PC-9 (cell line): ENCODE measurements around the gene MUSK. TPM values are rescaled to one million over a fixed set of nuclear protein-coding genes. Genes with fewer than 3 reads are reported as not detected.
A peak's percentile ranks its signal among the peaks of the same experiment; 100 is the strongest.
"Not testable (repeated sequence)": the region's sequence is repeated elsewhere in the genome, so short reads cannot be mapped to it uniquely, and the experiment has no call there.

Experiments used
- BruUV-seq: library from RNA; stranded (reverse); fragments of 400-500 nt; replicated peaks from 2 replicates; lab custom pipeline; 2021; lab: Mats Ljungman, UMichigan
- CTCF ChIA-PET: fragments of 300-600 bp; sonication (Branson Sonifier 250); formaldehyde crosslinking; loops from one replicate; lab custom pipeline; 2022; ENCODE audit warnings: antibody characterized with exemption; lab: Charles Lee
- POLR2A ChIA-PET: fragments of 300-600 bp; sonication (Branson Sonifier 250); formaldehyde crosslinking; loops from one replicate; lab custom pipeline; 2022; ENCODE audit warnings: antibody characterized with exemption; ENCODE audit not compliant: unreplicated experiment; lab: Charles Lee
- DNase-seq, 2 experiments: peaks; one replicate each; pipeline versions ENCODE4 v3.0.0 to v3.0.0-alpha.2; 2015 to 2022; ENCODE audit warnings: mixed read lengths in 1 of 2
- H2AFZ ChIP-seq: fragments of 200-600 bp; sonication (generic); 2 replicates; pipeline ENCODE4 v1.8.1; 2017; ENCODE audit warnings: antibody characterized with exemption
- H3F3A ChIP-seq: fragments of 200-600 bp; sonication (generic); 2 replicates; pipeline ENCODE4 v1.8.1; 2017; ENCODE audit warnings: antibody characterized with exemption, mild to moderate bottlenecking, low read depth; ENCODE audit not compliant: insufficient read depth
- H3K27ac ChIP-seq: fragments of 200-600 bp; sonication (generic); 2 replicates; pipeline ENCODE4 v1.6.1; 2016; ENCODE audit warnings: mixed run types
- H3K27me3 ChIP-seq: fragments of 200-600 bp; sonication (generic); 2 replicates; pipeline ENCODE4 v1.6.1; 2016; ENCODE audit warnings: low read depth, mixed run types; ENCODE audit not compliant: insufficient read depth
- H3K36me3 ChIP-seq: fragments of 200-600 bp; sonication (generic); 2 replicates; pipeline ENCODE4 v1.6.1; 2016; ENCODE audit warnings: low read depth, mixed run types
- H3K4me1 ChIP-seq: fragments of 200-600 bp; sonication (generic); replicated peaks from 2 replicates; pipeline ENCODE4 v1.6.1; 2016; ENCODE audit warnings: mixed run types; ENCODE audit not compliant: insufficient read depth
- H3K4me2 ChIP-seq: fragments of 200-600 bp; sonication (generic); 2 replicates; pipeline ENCODE4 v1.6.1; 2017; ENCODE audit warnings: mixed run types
- H3K4me3 ChIP-seq: fragments of 200-600 bp; sonication (generic); 2 replicates; pipeline ENCODE4 v1.6.1; 2016; ENCODE audit warnings: mixed run types
- H3K79me2 ChIP-seq: fragments of 200-600 bp; sonication (generic); 2 replicates; pipeline ENCODE4 v1.6.1; 2017; ENCODE audit warnings: low read depth, mixed run types
- H3K9me2 ChIP-seq: fragments of 200-600 bp; sonication (generic); 2 replicates; pipeline ENCODE4 v1.8.1; 2017; ENCODE audit warnings: mild to moderate bottlenecking; ENCODE audit not compliant: insufficient read depth
- H3K9me3 ChIP-seq: fragments of 200-600 bp; sonication (generic); 2 replicates; pipeline ENCODE4 v1.8.1; 2016; ENCODE audit warnings: low read depth; ENCODE audit not compliant: insufficient read depth
- H4K20me1 ChIP-seq: fragments of 200-600 bp; sonication (generic); 2 replicates; pipeline ENCODE4 v1.8.1; 2017; ENCODE audit not compliant: insufficient read depth
- EZH2 ChIP-seq: fragments of 200-600 bp; sonication (generic); IDR thresholded peaks from 2 replicates; pipeline ENCODE4 v1.8.0; 2017; ENCODE audit warnings: antibody characterized with exemption, low read depth
- intact Hi-C: fragments of 100-400 bp; cut with micrococcal nuclease; formaldehyde crosslinking; loops from one replicate; pipeline ENCODE4 v1.10.0; 2022; ENCODE audit not compliant: unreplicated experiment
- total RNA-seq: library from RNA; stranded (reverse); gene quantifications from 2 replicates; pipeline ENCODE4 v1.2.3, GENCODE V29; 2021
- TF ChIP-seq, protein P1 (sequence below): fragments of 200-600 bp; sonication (generic); conservative IDR thresholded peaks from 2 replicates; pipeline ENCODE4 v1.6.1; 2017; ENCODE audit warnings: mixed run types, antibody characterized with exemption, mild to moderate bottlenecking, moderate library complexity

Gene MUSK
- total RNA-seq, 1 experiment from 2014 or later = not detected

DNA sequence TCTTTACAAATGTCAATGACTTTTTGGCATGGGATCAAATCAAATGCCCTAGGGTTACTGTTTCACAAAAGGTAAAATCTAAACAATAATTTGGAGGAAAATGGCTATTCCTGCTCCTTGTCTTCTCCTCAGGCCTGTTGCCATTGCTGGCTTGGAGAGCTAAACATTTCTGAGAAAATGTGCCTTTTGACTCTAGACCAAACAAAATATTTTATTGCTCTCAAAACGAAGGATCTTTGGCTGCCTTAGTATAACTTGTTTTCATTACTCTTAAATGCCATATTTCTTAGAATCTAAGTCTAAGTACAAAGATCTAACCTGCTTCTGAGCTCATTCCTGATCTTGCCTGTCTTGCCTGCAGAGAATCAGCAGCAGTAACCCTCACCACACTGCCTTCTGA lies 116.6 kb downstream of the MUSK start:
- Histone ChIP-seq H3K27ac (no peak overlapping the region), H3K4me2 (no peak overlapping the region), H3K4me1 (no peaks in the 10 kb centered on the region), H3K9me3 (no peaks in the 10 kb centered on the region; the same call in 1 of the 2 replicates), H3K4me3 (no peak overlapping the region), H4K20me1 (no peaks in the 10 kb centered on the region), H3K36me3 (no peaks in the 10 kb centered on the region), H3K79me2 (no peaks in the 10 kb centered on the region), H3K27me3 (no peaks in the 10 kb centered on the region), H2AFZ (no peak overlapping the region), H3F3A (no peaks in the 10 kb centered on the region), H3K9me2 (no peaks in the 10 kb centered on the region)
- intact Hi-C loops = no loop called here
- no TSS peak for BruUV-seq
- no peak for DNase-seq
- POLR2A ChIA-PET = no interaction called here
- TF ChIP-seq, protein P1, sequence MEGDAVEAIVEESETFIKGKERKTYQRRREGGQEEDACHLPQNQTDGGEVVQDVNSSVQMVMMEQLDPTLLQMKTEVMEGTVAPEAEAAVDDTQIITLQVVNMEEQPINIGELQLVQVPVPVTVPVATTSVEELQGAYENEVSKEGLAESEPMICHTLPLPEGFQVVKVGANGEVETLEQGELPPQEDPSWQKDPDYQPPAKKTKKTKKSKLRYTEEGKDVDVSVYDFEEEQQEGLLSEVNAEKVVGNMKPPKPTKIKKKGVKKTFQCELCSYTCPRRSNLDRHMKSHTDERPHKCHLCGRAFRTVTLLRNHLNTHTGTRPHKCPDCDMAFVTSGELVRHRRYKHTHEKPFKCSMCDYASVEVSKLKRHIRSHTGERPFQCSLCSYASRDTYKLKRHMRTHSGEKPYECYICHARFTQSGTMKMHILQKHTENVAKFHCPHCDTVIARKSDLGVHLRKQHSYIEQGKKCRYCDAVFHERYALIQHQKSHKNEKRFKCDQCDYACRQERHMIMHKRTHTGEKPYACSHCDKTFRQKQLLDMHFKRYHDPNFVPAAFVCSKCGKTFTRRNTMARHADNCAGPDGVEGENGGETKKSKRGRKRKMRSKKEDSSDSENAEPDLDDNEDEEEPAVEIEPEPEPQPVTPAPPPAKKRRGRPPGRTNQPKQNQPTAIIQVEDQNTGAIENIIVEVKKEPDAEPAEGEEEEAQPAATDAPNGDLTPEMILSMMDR = no peak
- no peak for TF ChIP-seq EZH2
- CTCF ChIA-PET = no interaction called here

DNA sequence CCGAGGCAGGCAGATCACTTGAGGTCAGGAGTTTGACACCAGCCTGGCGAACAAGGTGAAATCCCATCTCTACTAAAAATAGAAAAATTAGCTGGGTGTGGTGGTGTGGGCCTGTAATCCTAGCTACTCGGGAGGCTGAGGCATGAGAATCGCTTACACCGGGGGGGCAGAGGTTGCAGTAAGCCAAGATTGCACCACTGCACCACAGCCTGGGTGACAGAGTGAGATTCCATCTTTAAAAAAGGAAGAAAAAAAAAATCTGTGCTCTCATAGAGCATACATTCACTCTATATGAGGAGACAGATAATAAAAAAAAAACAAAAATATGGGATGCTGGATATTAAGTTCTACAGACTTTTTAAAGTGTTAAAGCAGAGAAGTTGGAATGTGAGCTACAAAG lies 119.8 kb downstream of the MUSK start:
- H4K20me1 ChIP-seq, H3K9me2 ChIP-seq, intact Hi-C loops, H3K4me2 ChIP-seq, H3F3A ChIP-seq, H3K36me3 ChIP-seq, DNase-seq, H3K4me3 ChIP-seq, POLR2A ChIA-PET, H3K4me1 ChIP-seq, BruUV-seq, H3K27ac ChIP-seq, H3K27me3 ChIP-seq, H3K79me2 ChIP-seq, H2AFZ ChIP-seq, H3K9me3 ChIP-seq: not testable (repeated sequence)
- CTCF ChIA-PET = interaction anchor here (0.6 kb wide), 1 partner anchor 605 kb away, joined by 3 read pairs; no protein-coding TSS in a partner anchor

DNA sequence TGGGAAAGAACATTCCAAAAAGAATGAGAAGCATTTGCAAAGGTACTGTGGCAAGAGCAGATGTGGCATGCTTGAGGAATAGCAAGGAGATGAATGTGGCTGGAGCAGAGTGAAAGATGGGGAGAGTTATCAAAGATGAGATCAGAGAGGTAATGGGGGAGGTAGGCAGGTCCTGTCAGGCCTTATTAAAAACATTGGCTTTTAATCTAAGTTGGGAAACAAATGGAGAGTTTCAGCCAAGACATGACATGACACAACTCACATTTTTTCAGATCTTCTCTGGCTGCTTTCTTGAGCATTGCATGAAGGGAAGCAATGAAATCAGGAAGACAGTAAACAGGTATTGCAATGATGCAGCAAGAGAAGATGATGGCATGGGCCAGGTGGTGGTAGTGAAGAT lies 120.3 kb downstream of the MUSK start:
- no peak overlapping the region for H3K4me2 ChIP-seq
- no peaks in the 10 kb centered on the region for H3K4me1 ChIP-seq
- no peak for DNase-seq
- ChIA-PET CTCF (interaction anchor here (0.6 kb wide), 1 partner anchor 605 kb away, joined by 3 read pairs; no protein-coding TSS in a partner anchor), POLR2A (no interaction called here)
- no peaks in the 10 kb centered on the region for H3K27me3 ChIP-seq
- H3K36me3 ChIP-seq = no peaks in the 10 kb centered on the region
- H3F3A ChIP-seq = no peaks in the 10 kb centered on the region
- no peak overlapping the region for H3K4me3 ChIP-seq
- H3K79me2 ChIP-seq = no peaks in the 10 kb centered on the region
- no peaks in the 10 kb centered on the region for H3K9me2 ChIP-seq
- intact Hi-C loops = no loop called here
- no peaks in the 10 kb centered on the region for H4K20me1 ChIP-seq
- peaks cover 6% of the 10 kb centered on the region for H3K9me3 ChIP-seq
- no peak overlapping the region for H3K27ac ChIP-seq
- TF ChIP-seq, protein P1 = no peak
- no peak for TF ChIP-seq EZH2
- BruUV-seq = no TSS peak
- H2AFZ ChIP-seq = no peak overlapping the region

DNA sequence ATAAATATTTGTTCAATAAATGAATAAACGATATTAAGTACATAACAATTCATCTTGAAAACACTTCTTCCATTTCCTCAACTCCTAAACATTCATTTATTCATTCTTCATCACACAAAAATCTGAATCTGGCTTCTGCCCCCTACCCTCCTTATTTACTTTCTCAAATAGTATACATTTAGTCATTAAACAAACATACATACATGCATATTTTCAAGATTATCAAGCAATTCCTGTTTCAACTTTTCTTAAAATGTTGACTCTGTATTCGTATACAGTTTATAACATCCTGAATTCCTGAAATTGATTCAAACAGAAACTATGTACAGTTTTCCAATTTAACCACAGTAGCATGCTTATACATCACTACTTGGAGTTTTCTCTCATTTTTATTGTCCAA lies 129.0 kb downstream of the MUSK start:
- no peak for TF ChIP-seq EZH2
- TF ChIP-seq, protein P1 = no peak
- ChIA-PET POLR2A (no interaction called here), CTCF (no interaction called here)
- peak in 1 of 2 experiments; percentile 96 for DNase-seq
- Histone ChIP-seq H3K4me3 (peak overlapping the region; percentile 33; the same call in 1 of the 2 replicates), H3K27ac (peak overlapping the region; percentile 81), H4K20me1 (no peaks in the 10 kb centered on the region), H3K36me3 (no peaks in the 10 kb centered on the region), H3K4me1 (peaks cover 25% of the 10 kb centered on the region), H3K9me3 (peaks cover 16% of the 10 kb centered on the region; the same call in 1 of the 2 replicates), H2AFZ (no peak overlapping the region), H3K27me3 (no peaks in the 10 kb centered on the region), H3K4me2 (peak overlapping the region; percentile 43), H3K9me2 (no peaks in the 10 kb centered on the region), H3F3A (peaks cover 14% of the 10 kb centered on the region), H3K79me2 (no peaks in the 10 kb centered on the region)
- intact Hi-C loops = no loop called here
- BruUV-seq = no TSS peak
